Amniotic stem cell (primary cell): ENCODE data around the gene ABCC3.
A peak's percentile ranks its signal among the peaks of the same experiment; 100 is the strongest.

Source experiments
- DNase-seq: peaks from one replicate; lab custom pipeline; 2025; lab: John Stamatoyannopoulos, UW

ABCC3 gene

GRCh38 chr17:50627036-50627781, 7.5 kb upstream of the ABCC3 start:
- DNase-seq, result no peak

- no peak for DNase-seq
Measured at GRCh38 chr17:50627782-50628601, 6.7 kb upstream of the ABCC3 start.

DNA sequence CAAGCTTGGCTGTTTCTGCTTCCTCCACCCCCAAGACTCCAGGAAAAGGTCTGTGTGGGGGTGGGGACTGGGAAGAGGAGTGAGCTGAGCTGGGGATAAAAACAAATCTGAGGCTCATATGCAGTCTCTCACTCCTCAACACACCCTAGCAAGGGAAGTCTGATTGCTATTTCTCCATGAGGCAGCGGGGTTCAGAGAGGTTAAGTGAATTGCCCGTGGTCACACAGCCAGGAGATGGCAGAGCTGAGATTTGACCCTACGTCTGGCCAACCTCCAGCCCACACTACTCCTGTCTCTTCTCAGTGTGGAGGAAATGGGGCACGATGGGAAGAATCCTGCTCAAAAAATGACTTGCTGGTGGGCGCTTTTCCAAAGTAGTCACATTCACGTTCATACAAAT, 4.8 kb upstream of the ABCC3 start:
- no peak for DNase-seq

DNA sequence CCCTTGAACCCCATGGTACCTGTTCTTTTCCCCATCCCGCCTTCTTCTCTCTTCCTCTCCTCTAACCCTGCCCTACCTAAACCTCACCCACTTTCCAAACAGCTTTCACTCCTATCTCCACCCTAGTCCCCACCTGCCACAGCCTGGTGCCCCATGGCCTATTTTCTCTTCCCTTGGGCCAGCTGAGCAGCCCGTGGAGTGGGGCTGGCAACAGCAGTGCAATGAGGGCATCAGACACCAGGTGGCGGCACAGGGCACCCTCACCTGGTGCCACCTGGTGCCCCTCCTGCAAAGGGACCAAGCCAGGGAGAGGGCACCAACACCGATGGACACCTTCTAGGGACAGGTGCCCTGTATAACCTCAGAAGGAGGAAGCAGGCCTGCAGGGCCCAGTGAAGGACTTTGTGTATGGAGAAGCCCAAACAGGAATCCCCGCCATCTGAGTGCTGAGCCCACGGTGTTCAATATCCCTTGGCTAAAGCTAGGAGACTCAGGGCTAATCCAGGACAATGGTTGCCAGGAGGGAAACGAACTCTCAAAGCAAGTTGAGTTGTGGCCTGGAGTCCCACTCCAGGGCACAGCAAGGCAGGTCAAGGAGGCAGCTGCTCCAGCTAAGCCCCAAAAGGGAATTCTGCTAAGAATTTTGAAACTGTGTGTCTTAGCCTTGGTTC, 4.0 kb upstream of the ABCC3 start:
- DNase-seq, result no peak

DNA sequence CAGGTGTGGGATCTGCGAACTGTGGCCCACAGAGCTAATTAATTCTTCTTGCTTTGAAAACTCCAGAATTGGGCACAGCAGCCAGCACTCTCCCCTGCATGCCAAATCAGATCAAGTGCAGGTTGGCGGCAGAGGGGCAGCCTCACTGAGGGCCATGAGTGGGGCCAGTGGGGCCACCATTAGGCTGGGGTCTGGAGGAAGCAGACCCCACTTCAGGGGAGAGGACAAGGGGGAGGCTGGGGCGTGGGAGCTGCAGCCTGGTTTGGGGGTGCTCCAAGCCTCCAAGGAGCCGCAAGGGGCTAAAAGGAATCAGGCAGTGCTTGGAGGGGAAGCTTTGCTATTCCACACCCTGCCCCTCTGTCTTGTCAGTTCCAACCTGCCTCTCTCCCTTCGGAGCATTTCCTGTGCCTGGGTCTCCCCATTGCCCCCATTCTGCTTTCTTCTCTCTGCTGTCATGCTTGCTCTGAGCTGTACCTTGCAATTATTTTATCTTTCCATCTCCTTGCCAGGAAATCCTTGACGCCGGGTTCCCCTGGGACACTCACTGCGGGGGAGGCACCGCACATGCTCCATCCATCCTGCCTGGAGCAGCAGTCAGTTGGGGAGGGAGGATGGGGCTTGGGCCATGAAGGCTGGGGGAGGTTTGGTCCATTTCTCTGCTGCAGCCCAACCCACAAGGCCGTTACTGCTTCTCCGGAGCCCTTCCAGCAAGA, 3.3 kb upstream of the ABCC3 start:
- no peak for DNase-seq

- no peak for DNase-seq
Measured at GRCh38 chr17:50631908-50632571, 2.6 kb upstream of the ABCC3 start.

GRCh38 chr17:50632637-50633036, 2.0 kb upstream of the ABCC3 start:
- no peak for DNase-seq

DNA sequence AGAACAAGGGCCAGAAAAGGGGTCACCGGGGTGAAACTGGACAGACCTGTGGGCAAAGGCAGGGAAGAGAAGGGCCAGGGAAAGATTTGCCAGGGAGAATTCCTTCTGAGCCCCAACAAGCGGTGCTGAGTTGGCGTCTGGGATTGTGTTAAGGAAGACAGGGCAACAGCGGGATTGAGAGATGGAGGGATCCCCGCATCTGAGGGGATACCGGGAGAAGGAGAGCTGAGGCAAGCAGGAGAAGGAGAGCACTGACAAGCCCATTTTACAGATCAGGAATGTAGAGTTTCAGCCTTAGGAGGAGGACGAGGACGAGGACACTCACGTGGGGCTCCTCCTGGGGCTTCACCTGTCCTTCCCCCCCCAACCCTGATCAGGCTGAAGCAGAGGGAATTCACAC, 998 bp upstream of the ABCC3 start:
- no peak for DNase-seq

DNA sequence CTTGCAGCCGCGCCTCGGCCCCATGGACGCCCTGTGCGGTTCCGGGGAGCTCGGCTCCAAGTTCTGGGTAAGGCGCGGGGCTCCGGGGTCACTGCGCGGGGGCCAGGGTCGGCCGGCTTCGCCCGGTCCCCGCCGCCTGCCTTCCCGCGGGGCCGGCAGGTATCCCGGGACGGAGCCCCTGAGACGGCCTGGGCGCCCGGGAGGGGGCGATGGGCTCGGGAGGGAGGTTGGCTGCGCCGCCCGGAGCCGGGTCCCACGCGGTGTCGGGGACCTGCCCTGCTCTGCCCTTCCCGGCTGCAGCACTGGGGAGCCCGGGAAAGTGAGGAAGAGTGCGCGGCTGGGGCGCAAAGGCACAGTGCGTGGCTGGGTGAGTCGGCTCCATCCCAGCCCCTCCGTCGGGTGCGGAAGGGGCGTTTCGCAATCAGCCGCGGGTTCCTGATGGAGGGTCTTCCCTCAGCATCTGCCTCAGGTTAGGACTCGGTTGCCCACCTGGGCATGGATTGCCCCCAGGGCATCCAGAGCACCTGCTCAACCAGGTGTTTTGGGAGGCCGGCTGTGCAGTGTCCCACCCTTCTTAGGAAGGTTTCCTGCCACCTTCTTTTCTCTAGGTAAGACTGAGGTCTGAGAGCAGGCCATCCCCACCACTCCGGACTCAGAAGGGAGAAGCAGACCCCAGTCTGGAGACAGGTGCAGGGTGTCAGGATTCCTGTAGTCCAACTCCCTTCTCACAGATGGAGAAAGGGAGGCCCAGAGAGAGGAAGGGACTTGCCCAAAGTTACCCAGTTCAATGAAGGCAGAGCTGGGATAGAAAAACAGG, 442 bp downstream of the ABCC3 start:
- no peak for DNase-seq

- DNase-seq, result no peak
Measured at GRCh38 chr17:50635732-50635981, 976 bp downstream of the ABCC3 start.

DNA sequence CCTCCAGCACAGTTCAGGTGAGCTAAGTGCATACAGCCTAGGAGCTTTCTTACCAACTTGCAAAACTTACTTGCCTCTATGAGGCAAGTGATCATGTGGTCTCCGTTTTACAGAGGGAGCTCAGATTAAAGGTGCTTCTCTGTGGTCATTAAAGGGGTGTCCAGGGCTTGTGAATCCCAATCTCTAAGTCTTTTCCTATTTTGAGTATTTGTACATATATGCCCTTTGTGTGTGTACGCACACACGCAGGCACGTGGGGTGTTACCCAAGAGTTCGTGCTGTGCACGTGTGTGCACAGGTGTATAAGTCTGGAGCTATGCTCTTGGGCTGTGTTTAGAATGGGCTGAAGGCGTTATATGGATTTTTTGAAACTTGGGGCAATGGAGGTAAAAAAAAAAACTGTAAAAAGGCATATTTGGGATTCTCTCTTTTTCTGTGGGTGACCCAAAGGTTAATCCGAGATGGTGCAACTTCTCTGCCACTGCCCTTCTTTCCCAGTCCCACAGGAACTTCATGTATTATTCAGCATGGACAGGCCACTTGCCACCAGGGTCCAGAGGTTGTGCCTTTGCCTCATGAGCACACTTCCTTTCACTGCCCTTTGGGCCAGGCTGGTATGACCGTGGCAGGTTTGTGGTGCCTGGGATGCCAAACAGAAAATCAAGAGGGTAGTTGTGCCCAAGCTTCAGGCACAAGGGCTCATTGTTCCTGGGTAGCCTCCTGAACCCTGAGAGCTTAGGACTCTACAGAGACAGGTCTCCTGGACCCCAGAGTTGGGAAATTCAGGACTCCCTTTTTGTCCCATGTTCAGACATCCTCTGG, 1.5 kb downstream of the ABCC3 start:
- DNase-seq, result no peak

DNA sequence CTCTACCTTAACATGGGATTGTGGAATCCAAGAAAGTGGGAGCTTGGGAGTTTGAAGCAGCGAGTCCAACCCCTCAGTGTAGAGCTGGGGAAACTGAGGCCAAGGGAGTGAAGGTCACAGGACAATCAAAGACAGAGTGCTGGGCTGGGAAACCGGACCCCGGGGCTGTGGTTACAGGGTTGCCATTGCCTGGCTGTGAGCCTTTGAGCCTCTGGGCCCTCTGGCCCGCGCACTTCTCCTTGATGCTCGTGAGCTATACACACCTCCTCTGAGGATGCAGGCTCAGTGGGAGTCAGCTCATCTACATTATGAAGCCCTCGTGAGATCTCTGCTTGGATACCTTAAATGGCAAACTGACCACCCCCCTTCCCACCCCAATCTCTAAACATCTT, 2.1 kb downstream of the ABCC3 start:
- DNase-seq, result no peak

DNA sequence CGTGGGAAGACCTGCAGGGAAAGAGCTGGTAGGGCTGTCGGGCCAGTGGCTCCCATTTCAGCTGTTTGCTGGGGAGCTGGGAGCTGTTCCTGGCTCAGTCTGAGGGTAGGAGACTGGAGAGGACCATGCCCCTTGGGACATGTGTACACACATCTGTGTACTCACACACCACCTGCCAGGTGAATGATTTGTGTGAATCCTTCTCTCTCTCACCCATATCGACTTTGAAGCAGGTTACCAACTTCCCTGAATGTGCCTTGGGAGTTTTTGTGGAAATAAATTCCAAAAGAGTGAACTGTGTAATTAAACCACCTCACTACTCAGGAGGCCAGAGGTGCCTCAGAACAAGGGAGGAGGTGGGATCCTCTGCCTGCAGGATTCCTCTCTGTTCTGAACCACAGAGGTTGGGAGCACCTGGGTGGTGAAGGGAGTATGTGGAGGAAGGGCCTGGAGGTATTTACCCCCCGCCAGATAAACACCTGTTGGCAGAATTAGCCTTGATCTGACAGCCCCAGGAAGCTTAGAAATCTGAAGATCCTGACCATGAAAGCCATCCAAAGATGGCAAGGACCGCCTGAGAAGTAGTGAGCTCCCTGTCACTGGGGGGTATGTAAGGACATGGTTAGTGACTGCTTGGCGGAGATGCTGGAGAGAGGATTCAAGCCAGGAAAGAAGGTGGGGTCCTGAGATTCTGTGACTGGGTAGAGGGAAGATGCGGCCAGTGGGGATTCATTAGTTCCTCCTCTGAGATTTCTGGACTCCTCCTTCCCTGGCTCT, 3.3 kb downstream of the ABCC3 start:
- no peak for DNase-seq

- no peak for DNase-seq
Measured at GRCh38 chr17:50638606-50638965, 3.9 kb downstream of the ABCC3 start.

DNA sequence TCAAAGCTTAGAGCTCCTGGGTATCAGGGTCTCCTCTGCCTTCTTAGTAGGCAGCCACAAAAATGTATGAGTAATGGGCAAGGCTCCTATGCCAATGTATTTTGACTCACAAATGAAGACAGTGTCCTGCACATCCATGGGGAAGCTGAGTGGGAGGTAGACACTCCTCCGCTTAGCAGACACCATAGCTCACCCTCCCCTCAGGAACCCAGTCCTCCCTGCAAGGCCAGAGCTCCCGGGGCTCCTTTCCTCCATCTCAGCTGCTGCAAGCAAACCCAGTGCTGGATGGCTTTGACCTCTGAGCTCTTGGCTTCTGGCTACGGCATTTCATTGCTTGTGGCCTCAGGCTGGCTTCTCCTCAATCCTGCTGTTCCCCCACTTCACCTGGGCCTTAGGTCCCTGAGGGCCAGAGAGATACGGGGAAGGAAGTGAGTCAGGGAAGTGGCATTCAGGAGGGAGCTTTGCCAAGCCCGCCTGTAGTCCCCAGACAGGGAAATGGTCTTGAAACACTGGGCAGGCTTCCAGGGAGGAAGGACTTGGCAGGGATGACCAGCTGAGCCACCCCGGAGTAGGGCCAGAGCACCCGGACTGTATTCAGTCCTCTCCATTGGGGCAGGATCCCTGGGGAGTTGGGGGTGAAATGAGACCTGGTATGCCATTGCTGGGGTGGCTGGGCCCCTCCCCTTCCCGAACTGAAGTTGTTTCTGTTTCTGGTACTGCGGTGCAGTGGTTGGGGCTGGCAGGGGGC, 4.5 kb downstream of the ABCC3 start:
- DNase-seq, result peak; percentile 89

GRCh38 chr17:50640686-50641351, 6.1 kb downstream of the ABCC3 start:
- no peak for DNase-seq

- DNase-seq, result no peak
Measured at GRCh38 chr17:50641357-50641756, 6.7 kb downstream of the ABCC3 start.

GRCh38 chr17:50642071-50642721, 7.5 kb downstream of the ABCC3 start:
- no peak for DNase-seq
